ENCODE measurements around the gene HDAC4.

HDAC4 gene

GRCh38 chr2:239057533-239057932 lies 343.3 kb downstream of the HDAC4 start:
- H3K27ac ChIP-seq = no peak overlapping the region
- no peak for TF ChIP-seq CTCF (IDR thresholded peaks at IDR 0.05)
- no peak for TF ChIP-seq ZFX (IDR thresholded peaks at IDR 0.05; ENCODE audit: borderline replicate concordance)

- no peak overlapping the region for H3K27ac ChIP-seq
- TF ChIP-seq CTCF (IDR thresholded peaks at IDR 0.05) (no peak), ZFX (IDR thresholded peaks at IDR 0.05; ENCODE audit: borderline replicate concordance) (no peak)
Measured at GRCh38 chr2:239056611-239057010, 344.2 kb downstream of the HDAC4 start.

GRCh38 chr2:239055756-239056493 lies 344.9 kb downstream of the HDAC4 start:
- TF ChIP-seq ZFX (IDR thresholded peaks at IDR 0.05; ENCODE audit: borderline replicate concordance) (no peak), CTCF (IDR thresholded peaks at IDR 0.05) (no peak)
- H3K27ac ChIP-seq = no peak overlapping the region

GRCh38 chr2:239054921-239055320 lies 345.9 kb downstream of the HDAC4 start:
- H3K27ac ChIP-seq = no peak overlapping the region
- TF ChIP-seq CTCF (IDR thresholded peaks at IDR 0.05) (no peak), ZFX (IDR thresholded peaks at IDR 0.05; ENCODE audit: borderline replicate concordance) (no peak)

GRCh38 chr2:239053801-239054503 lies 346.9 kb downstream of the HDAC4 start:
- no peak for TF ChIP-seq CTCF (IDR thresholded peaks at IDR 0.05)
- TF ChIP-seq ZFX (IDR thresholded peaks at IDR 0.05; ENCODE audit: borderline replicate concordance) = no peak
- no peak overlapping the region for H3K27ac ChIP-seq

- H3K27ac ChIP-seq = no peak overlapping the region
- TF ChIP-seq ZFX (IDR thresholded peaks at IDR 0.05; ENCODE audit: borderline replicate concordance) = no peak
- no peak for TF ChIP-seq CTCF (IDR thresholded peaks at IDR 0.05)
Measured at GRCh38 chr2:239052798-239053665, 347.8 kb downstream of the HDAC4 start.

All from 22Rv1 (cell line).